HepG2 (cell line): ENCODE results near the gene SHISA4. TPM values are rescaled to one million over a fixed set of nuclear protein-coding genes. Genes with fewer than 3 reads are reported as not detected.

ENCODE experiments used
- ATAC-seq: fragments of 200-7000 bp; cut with Tn5 transposase; 3 replicates; pipeline ENCODE4 v1.9.1; 2020; ENCODE audit warnings: mild to moderate bottlenecking, moderate library complexity
- BruUV-seq: library from RNA; stranded (reverse); fragments of 400-500 nt; replicated peaks from 2 replicates; lab custom pipeline; 2021; lab: Mats Ljungman, UMichigan
- CTCF ChIA-PET: fragments of 300-600 bp; formaldehyde crosslinking; extraction: SDS; loops from one replicate; lab custom pipeline; 2021; ENCODE audit warnings: low total read pairs, inconsistent platforms, low intra/inter-chr PET ratio; lab: Yijun Ruan, JAX
- POLR2A ChIA-PET: fragments of 350-600 bp; sonication (Branson Sonifier 250); formaldehyde crosslinking; loops from one replicate; lab custom pipeline; 2020; ENCODE audit warnings: antibody characterized with exemption, inconsistent platforms; lab: Yijun Ruan, JAX
- DNase-seq: peaks from one replicate; pipeline ENCODE4 v3.0.0-alpha.2; 2015; ENCODE audit warnings: low spot score
- FAIRE-seq: peaks from 3 replicates; lab custom pipeline; 2011; peaks lifted over from hg19 to GRCh38; lab: Jason Lieb, UNC
- H2AFZ ChIP-seq: one replicate; pipeline ENCODE4 v1.6.1; 2011; ENCODE audit warnings: low read length, inconsistent platforms
- H3K27ac ChIP-seq: fragments of 300-600 bp; 3 replicates; pipeline ENCODE4 v1.8.0; 2011; ENCODE audit warnings: mixed run types, mild to moderate bottlenecking, mixed read lengths, low read length, inconsistent platforms; ENCODE audit not compliant: insufficient read depth; ENCODE audit errors: extremely low read length
- H3K27me3 ChIP-seq, 2 experiments: fragments of 200-600 bp in 1 of 2; 2 replicates in 1 of 2; 3 replicates in 1 of 2; pipeline versions ENCODE4 v1.6.0 to v1.8.0; 2011; ENCODE audit warnings: low read length in 2 of 2, mild to moderate bottlenecking in 2 of 2, moderate library complexity in 2 of 2, inconsistent platforms in 1 of 2; ENCODE audit not compliant: insufficient read depth in 2 of 2, control insufficient read depth in 1 of 2
- H3K36me3 ChIP-seq, 2 experiments: fragments of 200-600 bp in 1 of 2; replicated peaks in 1 of 2; 2 replicates in 1 of 2; 3 replicates in 1 of 2; pipeline versions ENCODE4 v1.5.1 to v1.8.0; 2011; ENCODE audit warnings: low read length in 2 of 2, inconsistent platforms in 1 of 2; ENCODE audit not compliant: insufficient read depth in 2 of 2, control insufficient read depth in 1 of 2
- H3K4me1 ChIP-seq: 2 replicates; pipeline ENCODE4 v1.5.1; 2012; ENCODE audit warnings: low read length, inconsistent platforms; ENCODE audit not compliant: insufficient read depth
- H3K4me2 ChIP-seq: 2 replicates; pipeline ENCODE4 v1.6.0; 2011; ENCODE audit warnings: low read depth, low read length, inconsistent platforms
- H3K4me3 ChIP-seq, 3 experiments: fragments of 200-600 bp in 1 of 3; sonication (generic), shearing (Covaris generic) in 1 of 3; replicated peaks in 1 of 3; 2 replicates each; pipeline ENCODE4 v1.5.1; 2011 to 2016; ENCODE audit warnings: low read length in 3 of 3, inconsistent platforms in 2 of 3, low read depth in 2 of 3, mild to moderate bottlenecking in 2 of 3, control low read depth in 1 of 3, mixed read lengths in 1 of 3; ENCODE audit not compliant: insufficient read depth in 1 of 3
- H3K79me2 ChIP-seq: one replicate; pipeline ENCODE4 v1.6.1; 2011; ENCODE audit warnings: low read length, inconsistent platforms; ENCODE audit not compliant: insufficient read depth
- H3K9ac ChIP-seq: 2 replicates; pipeline ENCODE4 v1.6.0; 2011; ENCODE audit warnings: mild to moderate bottlenecking, low read depth, low read length, inconsistent platforms; ENCODE audit not compliant: insufficient read depth
- H3K9me3 ChIP-seq: 2 replicates; pipeline ENCODE4 v1.5.1; 2012; ENCODE audit warnings: mild to moderate bottlenecking, low read length
- H4K20me1 ChIP-seq: 2 replicates; pipeline ENCODE4 v1.6.0; 2011; ENCODE audit warnings: inconsistent platforms, mild to moderate bottlenecking, low read length, moderate library complexity; ENCODE audit not compliant: insufficient read depth
- FIP1L1 ChIP-seq: fragments of 200-400 bp; formaldehyde crosslinking; IDR thresholded peaks from 2 replicates; pipeline ENCODE4 v1.6.1; 2018; ENCODE audit warnings: low read depth, mild to moderate bottlenecking, low read length, moderate library complexity, borderline replicate concordance; ENCODE audit not compliant: insufficient read depth
- HOXA5 ChIP-seq: sonication (generic); formaldehyde crosslinking; IDR thresholded peaks from 2 replicates; pipeline ENCODE4 v1.4.0; 2020; ENCODE audit warnings: missing genetic modification reagents
- SMYD3 ChIP-seq: sonication (generic); formaldehyde crosslinking; IDR thresholded peaks from 2 replicates; pipeline ENCODE4 v1.8.1; 2023; ENCODE audit warnings: mild to moderate bottlenecking, missing genetic modification reagents
- ZBTB20 ChIP-seq: sonication (generic); formaldehyde crosslinking; IDR thresholded peaks from 2 replicates; pipeline ENCODE4 v1.8.1; 2023; ENCODE audit warnings: missing genetic modification reagents, low read depth, mild to moderate bottlenecking, borderline replicate concordance
- ZNF383 ChIP-seq: sonication (generic); formaldehyde crosslinking; IDR thresholded peaks from 2 replicates; pipeline ENCODE4 v1.4.0; 2020; ENCODE audit warnings: missing genetic modification reagents, mild to moderate bottlenecking, borderline replicate concordance
- ZNF562 ChIP-seq: sonication (generic); formaldehyde crosslinking; IDR thresholded peaks from 2 replicates; pipeline ENCODE4 v1.8.0; 2022; ENCODE audit warnings: missing genetic modification reagents, borderline replicate concordance
- WGBS: methylation state at CpG from one replicate; pipeline ENCODE4 v1.1.6; 2017; ENCODE audit warnings: low lambda C conversion rate; 5-methylcytosine and 5-hydroxymethylcytosine counted together
- in situ Hi-C: cut with HindIII; loops from 2 replicates; pipeline ENCODE4 v1.10.0; 2017; ENCODE audit warnings: low pct_unique_long_range_greater_than_20kb; ENCODE audit not compliant: extremely low pct_ligation_motif_present
- intact Hi-C: fragments of 100-400 bp; cut with micrococcal nuclease; formaldehyde crosslinking; loops from one replicate; pipeline ENCODE4 v1.10.0; 2022; ENCODE audit not compliant: unreplicated experiment
- polyA plus RNA-seq, 8 experiments: library from polyadenylated mRNA; depleted of rRNA in 3 of 8; stranded (reverse) in 7 of 8; unstranded in 1 of 8; fragments of >200 nt; fragmentation: Illumina TruSeq in 4 of 8; extraction: Trizol in 4 of 8; gene quantifications; 2 replicates each; pipeline versions ENCODE4 v1.2.1 to v1.2.3, GENCODE V29; 2011 to 2016; ENCODE audit warnings: low read depth in 4 of 8, missing spikeins in 1 of 8, mixed read lengths in 1 of 8; ENCODE audit not compliant: insufficient read depth in 1 of 8
- total RNA-seq, 5 experiments: library from RNA; depleted of rRNA; stranded (reverse); fragments of >200 nt; fragmentation: Illumina TruSeq; extraction: Trizol; gene quantifications; 2 replicates each; pipeline ENCODE4 v1.2.3, GENCODE V29; 2016; ENCODE audit warnings: low read depth in 1 of 5
- TF ChIP-seq, protein P1 (sequence below): IDR thresholded peaks from 2 replicates; pipeline ENCODE4 v1.6.1; 2016; ENCODE audit warnings: control low read depth
- TF ChIP-seq, protein P2 (sequence below): sonication (generic); formaldehyde crosslinking; IDR thresholded peaks from 2 replicates; pipeline ENCODE4 v1.4.0; 2020; ENCODE audit warnings: missing genetic modification reagents

SHISA4 gene
- total and polyA plus RNA-seq, 2 of the 13 experiments (the other 11 are each of a cell fraction or from before 2014, with no cell fraction given) = 0.51 to 1.0 TPM

- no peak for ATAC-seq
- intact Hi-C loops = no loop called here
These were observed 49.0 kb downstream of the SHISA4 start for GRCh38 chr1:201937624-201938213.

More at GRCh38 chr1:201937624-201938213, 49.0 kb downstream of the SHISA4 start:
- Histone ChIP-seq H3K4me3 (no peak overlapping the region), H3K79me2 (no peaks in the 10 kb centered on the region), H3K4me2 (no peak overlapping the region), H3K27me3 (no peaks in the 10 kb centered on the region), H3K4me1 (peaks cover 15% of the 10 kb centered on the region), H3K36me3 (no peaks in the 10 kb centered on the region), H3K9ac (no peak overlapping the region), H4K20me1 (no peaks in the 10 kb centered on the region), H3K27ac (no peak overlapping the region), H3K9me3 (no peaks in the 10 kb centered on the region), H2AFZ (no peak overlapping the region)
- in situ Hi-C loops = no loop called here
- FAIRE-seq (no peak), DNase-seq (no peak)
- 56% methylated on average over 5 of the region's 5 CpGs for WGBS
- no peak for TF ChIP-seq ZBTB20 (CRISPR knock-in tag)
- TF ChIP-seq, protein P1, sequence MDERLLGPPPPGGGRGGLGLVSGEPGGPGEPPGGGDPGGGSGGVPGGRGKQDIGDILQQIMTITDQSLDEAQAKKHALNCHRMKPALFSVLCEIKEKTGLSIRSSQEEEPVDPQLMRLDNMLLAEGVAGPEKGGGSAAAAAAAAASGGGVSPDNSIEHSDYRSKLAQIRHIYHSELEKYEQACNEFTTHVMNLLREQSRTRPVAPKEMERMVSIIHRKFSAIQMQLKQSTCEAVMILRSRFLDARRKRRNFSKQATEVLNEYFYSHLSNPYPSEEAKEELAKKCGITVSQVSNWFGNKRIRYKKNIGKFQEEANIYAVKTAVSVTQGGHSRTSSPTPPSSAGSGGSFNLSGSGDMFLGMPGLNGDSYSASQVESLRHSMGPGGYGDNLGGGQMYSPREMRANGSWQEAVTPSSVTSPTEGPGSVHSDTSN (CRISPR knock-in tag) = no peak
- TF ChIP-seq SMYD3 = no peak
- no peak for TF ChIP-seq ZNF383 (CRISPR knock-in tag)
- no peak for TF ChIP-seq ZNF562 (CRISPR knock-in tag)
- TF ChIP-seq FIP1L1 = no peak
- TF ChIP-seq, protein P2, sequence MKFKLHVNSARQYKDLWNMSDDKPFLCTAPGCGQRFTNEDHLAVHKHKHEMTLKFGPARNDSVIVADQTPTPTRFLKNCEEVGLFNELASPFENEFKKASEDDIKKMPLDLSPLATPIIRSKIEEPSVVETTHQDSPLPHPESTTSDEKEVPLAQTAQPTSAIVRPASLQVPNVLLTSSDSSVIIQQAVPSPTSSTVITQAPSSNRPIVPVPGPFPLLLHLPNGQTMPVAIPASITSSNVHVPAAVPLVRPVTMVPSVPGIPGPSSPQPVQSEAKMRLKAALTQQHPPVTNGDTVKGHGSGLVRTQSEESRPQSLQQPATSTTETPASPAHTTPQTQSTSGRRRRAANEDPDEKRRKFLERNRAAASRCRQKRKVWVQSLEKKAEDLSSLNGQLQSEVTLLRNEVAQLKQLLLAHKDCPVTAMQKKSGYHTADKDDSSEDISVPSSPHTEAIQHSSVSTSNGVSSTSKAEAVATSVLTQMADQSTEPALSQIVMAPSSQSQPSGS = no peak
- no peak for TF ChIP-seq HOXA5 (CRISPR knock-in tag)
- POLR2A ChIA-PET = no interaction called here
- no TSS peak for BruUV-seq
- CTCF ChIA-PET = no interaction called here
